Measurements from ENCODE around the gene CDK14.

- TF ChIP-seq, protein P1, sequence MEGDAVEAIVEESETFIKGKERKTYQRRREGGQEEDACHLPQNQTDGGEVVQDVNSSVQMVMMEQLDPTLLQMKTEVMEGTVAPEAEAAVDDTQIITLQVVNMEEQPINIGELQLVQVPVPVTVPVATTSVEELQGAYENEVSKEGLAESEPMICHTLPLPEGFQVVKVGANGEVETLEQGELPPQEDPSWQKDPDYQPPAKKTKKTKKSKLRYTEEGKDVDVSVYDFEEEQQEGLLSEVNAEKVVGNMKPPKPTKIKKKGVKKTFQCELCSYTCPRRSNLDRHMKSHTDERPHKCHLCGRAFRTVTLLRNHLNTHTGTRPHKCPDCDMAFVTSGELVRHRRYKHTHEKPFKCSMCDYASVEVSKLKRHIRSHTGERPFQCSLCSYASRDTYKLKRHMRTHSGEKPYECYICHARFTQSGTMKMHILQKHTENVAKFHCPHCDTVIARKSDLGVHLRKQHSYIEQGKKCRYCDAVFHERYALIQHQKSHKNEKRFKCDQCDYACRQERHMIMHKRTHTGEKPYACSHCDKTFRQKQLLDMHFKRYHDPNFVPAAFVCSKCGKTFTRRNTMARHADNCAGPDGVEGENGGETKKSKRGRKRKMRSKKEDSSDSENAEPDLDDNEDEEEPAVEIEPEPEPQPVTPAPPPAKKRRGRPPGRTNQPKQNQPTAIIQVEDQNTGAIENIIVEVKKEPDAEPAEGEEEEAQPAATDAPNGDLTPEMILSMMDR (IDR thresholded peaks at IDR 0.05): no peak
- TF ChIP-seq POLR2A (IDR thresholded peaks at IDR 0.05) (no peak), EP300 (IDR thresholded peaks at IDR 0.05) (no peak)
Observed at GRCh38 chr7:91055219-91055618, 459.1 kb downstream of the CDK14 start.

Data from ovary (tissue), 3 donors.